ENCODE data around the gene FRAT2.

DNA sequence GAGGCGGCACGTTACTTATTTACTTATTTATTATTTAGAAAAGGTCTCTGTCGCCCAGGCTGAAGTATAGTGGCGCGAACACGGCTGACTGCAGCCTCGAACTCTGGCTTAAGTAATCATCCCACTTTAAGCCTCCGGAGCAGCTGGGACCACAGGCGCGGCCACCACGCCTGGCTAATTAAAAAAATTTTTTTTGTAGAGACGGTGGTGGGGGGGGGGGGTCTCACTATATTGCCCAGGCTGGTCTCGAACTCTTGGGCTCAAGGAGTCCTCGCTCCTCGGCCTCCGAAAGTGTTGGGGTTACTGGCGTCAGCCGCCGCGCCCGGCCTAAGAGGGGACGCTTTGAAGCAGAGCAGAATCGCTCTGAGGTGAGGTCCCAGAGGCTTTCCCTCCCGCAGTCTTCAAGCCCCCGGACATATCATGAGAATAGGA, 675 bp upstream of the FRAT2 start:
- TF ChIP-seq, protein P1, sequence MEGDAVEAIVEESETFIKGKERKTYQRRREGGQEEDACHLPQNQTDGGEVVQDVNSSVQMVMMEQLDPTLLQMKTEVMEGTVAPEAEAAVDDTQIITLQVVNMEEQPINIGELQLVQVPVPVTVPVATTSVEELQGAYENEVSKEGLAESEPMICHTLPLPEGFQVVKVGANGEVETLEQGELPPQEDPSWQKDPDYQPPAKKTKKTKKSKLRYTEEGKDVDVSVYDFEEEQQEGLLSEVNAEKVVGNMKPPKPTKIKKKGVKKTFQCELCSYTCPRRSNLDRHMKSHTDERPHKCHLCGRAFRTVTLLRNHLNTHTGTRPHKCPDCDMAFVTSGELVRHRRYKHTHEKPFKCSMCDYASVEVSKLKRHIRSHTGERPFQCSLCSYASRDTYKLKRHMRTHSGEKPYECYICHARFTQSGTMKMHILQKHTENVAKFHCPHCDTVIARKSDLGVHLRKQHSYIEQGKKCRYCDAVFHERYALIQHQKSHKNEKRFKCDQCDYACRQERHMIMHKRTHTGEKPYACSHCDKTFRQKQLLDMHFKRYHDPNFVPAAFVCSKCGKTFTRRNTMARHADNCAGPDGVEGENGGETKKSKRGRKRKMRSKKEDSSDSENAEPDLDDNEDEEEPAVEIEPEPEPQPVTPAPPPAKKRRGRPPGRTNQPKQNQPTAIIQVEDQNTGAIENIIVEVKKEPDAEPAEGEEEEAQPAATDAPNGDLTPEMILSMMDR (IDR thresholded peaks at IDR 0.05): no peak
- no peak for TF ChIP-seq POLR2AphosphoS5 (IDR thresholded peaks at IDR 0.05)
- TF ChIP-seq POLR2A (IDR thresholded peaks at IDR 0.05): no peak

All from prostate gland (tissue), 2 donors.